Anterior cingulate cortex (tissue), 58 donors: ENCODE measurements around the gene PLA2G2D.
A peak's percentile ranks its signal among the peaks of the same experiment; 100 is the strongest.

Source experiments
- DNase-seq, 58 donors: peaks; one replicate each; lab custom pipeline; 2025; lab: John Stamatoyannopoulos, UW

The PLA2G2D gene

GRCh38 chr1:20093303-20093702 lies 26.0 kb downstream of the PLA2G2D start:
- DNase-seq, result no peak

- DNase-seq, result no peak
Measured at GRCh38 chr1:20090641-20091040, 28.7 kb downstream of the PLA2G2D start.

- DNase-seq, result no peak
Measured at GRCh38 chr1:20090119-20090518, 29.2 kb downstream of the PLA2G2D start.

- no peak for DNase-seq
Measured at GRCh38 chr1:20089328-20090077, 29.8 kb downstream of the PLA2G2D start.

DNA sequence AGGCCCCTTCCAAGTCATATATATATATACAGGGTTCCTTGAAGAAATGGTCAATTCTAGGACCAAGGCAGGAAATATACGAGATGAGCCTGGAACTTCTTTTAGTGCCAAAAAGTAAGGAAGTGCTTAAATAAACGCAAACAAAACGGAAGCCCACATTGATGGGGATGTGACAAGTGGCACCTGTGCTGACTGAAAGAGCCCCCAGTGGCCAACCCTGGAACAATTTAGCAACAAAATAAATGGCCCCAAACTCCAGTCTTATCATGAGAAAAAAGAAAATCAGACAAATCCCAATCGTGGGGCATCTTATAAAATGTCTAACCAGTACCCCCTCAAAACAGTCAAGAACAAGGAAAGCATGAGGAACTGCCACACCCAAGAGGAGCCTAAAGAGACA lies 31.7 kb downstream of the PLA2G2D start:
- no peak for DNase-seq

DNA sequence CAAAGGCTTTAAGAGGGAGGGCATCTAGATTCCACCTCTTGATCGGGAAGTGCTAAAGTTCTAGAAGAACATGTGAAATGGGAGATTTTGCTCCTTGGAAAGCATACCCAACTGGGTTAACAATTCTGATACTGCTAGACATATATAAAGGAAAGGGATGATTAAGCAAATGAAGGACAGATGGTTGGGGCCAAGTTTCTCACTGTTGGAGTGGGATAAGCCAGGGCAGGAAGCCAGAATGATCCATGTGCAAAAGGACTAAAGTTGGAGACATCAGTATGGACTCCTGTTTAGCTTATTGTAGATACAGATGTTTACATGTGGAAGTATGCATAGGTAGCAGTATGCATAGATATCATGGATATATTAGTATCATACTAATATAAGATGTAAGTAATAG lies 32.5 kb downstream of the PLA2G2D start:
- DNase-seq, result no peak

DNA sequence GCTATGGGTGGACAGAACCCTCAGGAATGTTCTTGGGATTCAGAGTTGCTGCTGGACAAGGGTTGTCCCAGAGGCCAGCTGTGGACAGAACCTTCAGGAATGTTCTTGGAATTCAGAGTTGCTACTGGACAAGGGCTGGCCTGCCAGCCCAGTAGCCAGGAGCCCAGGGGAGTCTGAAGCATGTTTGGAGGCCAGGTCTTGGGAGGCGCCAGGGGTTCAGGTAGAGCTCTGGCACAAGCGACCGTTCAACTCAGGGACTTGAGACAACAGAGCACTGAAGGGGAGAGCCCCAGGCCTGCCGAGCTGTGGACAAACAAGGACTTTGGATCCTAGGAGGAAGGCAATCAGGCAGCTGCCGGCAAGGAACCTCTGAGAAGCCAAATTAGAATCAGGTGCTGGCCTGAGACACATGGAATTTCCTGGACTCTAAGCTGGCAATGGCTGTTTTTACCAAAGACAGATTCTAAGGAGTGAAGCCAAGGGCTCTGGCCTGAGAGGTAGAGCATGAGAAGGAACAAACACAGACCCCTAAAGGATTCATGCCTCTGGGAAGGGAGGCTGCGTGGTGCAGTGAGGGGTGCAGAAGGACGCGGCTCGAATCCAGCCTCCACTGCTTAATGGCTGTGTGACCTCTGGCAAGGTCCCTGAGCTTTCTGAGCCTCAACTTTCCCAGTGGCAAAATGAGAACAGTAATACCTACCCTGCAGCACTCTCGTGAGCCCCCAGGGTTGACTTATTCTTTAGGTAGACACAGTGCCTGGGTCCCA lies 36.0 kb downstream of the PLA2G2D start:
- no peak for DNase-seq

GRCh38 chr1:20082772-20083171 lies 36.6 kb downstream of the PLA2G2D start:
- DNase-seq, result no peak

- no peak for DNase-seq
Measured at GRCh38 chr1:20081353-20081810, 38.0 kb downstream of the PLA2G2D start.

- DNase-seq, result peak in 2 of 58 donors; percentile 2 to 5
Measured at GRCh38 chr1:20080441-20081352, 38.6 kb downstream of the PLA2G2D start.

DNA sequence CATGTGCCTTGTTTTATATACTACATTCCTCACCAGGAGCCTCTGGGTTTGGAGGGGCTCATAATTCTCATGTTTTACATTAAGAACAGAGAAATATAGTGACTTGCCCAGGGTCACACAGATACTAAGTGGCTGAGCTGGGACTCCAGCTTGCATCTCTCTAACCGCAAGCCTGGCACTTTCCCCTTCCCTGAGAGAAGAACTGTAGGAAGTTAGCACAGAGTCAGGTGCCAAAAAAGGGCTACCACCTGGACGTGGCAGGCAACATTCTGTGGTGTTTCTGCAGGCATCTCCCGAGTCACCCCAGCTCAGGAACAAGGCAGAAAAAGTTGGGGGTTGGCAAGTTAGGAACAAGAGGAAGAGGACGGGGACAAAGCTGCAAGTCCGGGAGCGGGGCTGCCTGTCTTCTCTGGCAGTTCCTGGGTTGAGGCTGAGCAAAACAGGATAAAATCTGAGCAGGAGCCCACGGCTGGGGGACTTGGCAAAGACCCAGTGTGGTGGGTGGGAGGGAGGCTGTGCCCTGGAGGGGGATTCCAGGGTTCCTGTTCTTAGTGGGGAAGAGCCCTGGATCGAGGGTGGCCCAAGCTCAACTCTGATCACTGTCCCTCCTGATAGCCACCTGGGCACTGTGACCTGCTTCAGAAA lies 39.6 kb downstream of the PLA2G2D start:
- DNase-seq, result no peak

- no peak for DNase-seq
Measured at GRCh38 chr1:20078711-20079110, 40.6 kb downstream of the PLA2G2D start.

DNA sequence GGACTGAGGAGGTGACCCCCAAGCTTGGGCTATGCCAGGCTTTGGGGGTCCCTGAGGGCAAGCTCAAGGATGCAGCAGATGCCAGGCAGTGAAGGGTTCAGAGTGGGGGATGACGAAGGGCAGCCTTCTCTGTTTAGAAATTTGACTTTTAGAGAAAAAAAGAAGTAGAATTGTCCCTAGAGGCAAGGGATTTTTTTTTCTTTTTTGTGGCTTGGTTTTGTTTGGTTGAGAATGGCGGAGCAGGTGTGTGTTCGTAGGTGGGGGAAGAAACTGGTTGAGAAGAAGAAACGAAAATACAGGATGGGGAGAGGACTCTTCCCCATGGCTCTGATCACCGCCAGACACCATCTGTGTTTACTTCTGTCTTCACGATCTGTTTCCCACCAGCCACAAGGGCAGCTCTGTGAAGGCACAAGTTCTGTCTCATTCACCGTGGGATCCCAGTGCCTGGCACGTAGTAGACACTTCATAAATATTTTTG lies 41.1 kb downstream of the PLA2G2D start:
- peak in 1 of 58 donors; percentile 17 for DNase-seq

DNA sequence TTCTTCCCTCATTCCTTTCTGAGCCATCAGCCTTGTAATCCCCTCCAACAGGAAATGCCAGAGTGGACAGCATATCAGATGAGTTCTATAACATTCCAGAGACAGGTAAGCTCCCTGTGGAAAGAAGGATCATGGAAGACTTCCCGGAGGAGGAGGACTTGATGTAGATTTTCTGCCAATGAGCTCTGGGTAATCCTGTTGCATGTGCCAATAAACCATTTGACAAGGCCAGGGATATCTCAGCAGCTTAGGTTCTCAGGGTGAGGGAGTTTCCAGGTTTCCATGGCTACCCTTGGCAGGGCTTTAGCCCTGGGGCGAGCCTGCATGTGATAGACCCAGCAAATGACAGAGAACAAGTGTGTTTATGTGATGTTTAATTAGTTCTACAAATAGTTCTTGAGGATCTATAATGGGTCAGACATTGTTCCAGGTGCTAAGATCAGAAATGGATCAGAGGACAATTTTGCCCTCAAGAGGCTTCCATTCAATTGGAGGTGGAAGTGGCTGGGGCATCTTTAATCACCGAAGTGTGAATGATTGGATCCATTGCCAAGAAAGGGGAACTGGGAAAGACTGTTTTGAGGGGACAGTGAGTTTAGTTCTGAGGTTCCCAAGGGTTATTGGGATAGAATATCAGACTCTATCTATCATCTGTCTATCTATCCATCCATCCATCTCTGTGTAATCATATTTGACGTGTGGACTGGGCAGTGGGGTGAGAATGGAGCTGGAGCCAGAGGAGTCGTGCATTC lies 42.5 kb downstream of the PLA2G2D start:
- no peak for DNase-seq

DNA sequence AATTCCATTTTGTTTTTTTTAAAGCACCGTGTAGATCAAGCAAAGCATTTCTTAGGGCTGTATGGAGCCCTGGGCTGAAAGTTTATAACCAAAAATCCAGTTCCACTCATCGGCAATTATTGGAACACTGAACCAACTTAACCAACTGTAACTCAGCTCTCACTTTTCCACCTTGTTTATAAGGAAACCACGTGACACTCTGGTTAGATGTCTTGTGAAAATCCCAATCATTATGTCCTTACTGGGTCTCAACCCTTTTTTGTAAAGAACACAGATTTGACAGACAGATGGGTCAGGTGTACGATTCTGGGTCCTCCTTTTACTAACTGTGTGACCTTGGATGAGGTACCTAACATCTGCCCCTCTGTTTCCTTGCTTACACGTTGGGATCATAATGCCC lies 43.1 kb downstream of the PLA2G2D start:
- DNase-seq, result no peak

GRCh38 chr1:20075345-20075744 lies 44.0 kb downstream of the PLA2G2D start:
- no peak for DNase-seq

DNA sequence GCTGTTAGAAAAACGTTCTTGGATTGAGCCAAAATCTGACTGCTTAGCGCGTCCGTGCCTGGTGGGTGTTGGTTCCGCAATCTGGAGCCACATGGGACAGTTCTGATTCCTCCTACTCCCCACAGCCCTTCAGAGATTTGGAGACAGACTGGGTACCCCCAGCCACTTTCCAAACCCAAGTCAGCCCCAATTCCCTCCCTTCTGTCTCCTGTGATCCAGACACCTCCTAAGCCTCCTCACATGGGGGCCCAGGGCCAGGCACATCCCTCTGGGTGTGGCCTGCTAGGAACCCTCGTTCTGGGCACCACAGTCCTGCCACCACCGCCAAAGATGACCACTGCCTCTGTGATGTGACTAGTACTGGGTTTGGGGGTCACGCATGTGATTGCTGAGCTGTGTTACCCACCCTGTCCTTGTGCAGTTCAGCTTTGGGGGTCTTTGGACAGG lies 44.6 kb downstream of the PLA2G2D start:
- DNase-seq, result peak in 1 of 58 donors; percentile 9

GRCh38 chr1:20074055-20074724 lies 45.1 kb downstream of the PLA2G2D start:
- no peak for DNase-seq

DNA sequence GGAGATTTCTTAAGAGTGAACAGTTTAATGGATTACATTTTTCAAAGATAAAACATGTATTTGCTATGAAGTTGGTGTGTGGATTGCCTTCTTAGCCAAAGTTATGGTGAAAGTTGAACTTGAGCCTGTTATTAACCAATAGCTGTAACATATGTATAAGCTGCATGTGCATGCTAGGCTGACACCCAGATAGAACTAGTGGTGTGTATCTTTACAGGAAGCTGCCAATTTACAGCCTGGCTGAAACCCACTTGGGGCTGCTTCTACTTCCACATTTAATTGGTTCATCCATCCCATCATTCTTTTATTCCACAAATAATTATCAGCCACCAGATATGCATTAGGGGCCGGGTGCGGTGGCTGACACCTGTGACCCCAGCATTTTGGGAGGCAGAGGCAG lies 46.1 kb downstream of the PLA2G2D start:
- DNase-seq, result no peak
